Osteocyte (in vitro differentiated cells): ENCODE measurements around the gene SLC52A3. TPM values are rescaled to one million over a fixed set of nuclear protein-coding genes. Genes with fewer than 3 reads are reported as not detected.
"Not testable (repeated sequence)": the region's sequence is repeated elsewhere in the genome, so short reads cannot be mapped to it uniquely, and the experiment has no call there.

ENCODE experiments used
- DNase-seq: peaks from one replicate; pipeline ENCODE4 v3.0.0; 2021; ENCODE audit warnings: mixed read lengths; ENCODE audit not compliant: unreplicated experiment; ENCODE audit errors: extremely low spot score
- H3K27ac Mint-ChIP-seq: one replicate; pipeline ENCODE4 v1.8.0; 2021; ENCODE audit warnings: mild to moderate bottlenecking, mixed read lengths; ENCODE audit not compliant: unreplicated experiment
- H3K27me3 Mint-ChIP-seq: one replicate; pipeline ENCODE4 v1.8.0; 2021; ENCODE audit warnings: mixed read lengths; ENCODE audit not compliant: unreplicated experiment
- H3K36me3 Mint-ChIP-seq: one replicate; pipeline ENCODE4 v1.8.0; 2021; ENCODE audit warnings: mixed read lengths; ENCODE audit not compliant: unreplicated experiment
- H3K4me1 Mint-ChIP-seq: one replicate; pipeline ENCODE4 v1.8.0; 2021; ENCODE audit warnings: mixed read lengths; ENCODE audit not compliant: unreplicated experiment
- H3K4me3 Mint-ChIP-seq: one replicate; pipeline ENCODE4 v1.8.0; 2021; ENCODE audit warnings: mild to moderate bottlenecking, moderate library complexity, mixed read lengths; ENCODE audit not compliant: unreplicated experiment
- H3K9me3 Mint-ChIP-seq: one replicate; pipeline ENCODE4 v1.8.0; 2021; ENCODE audit warnings: mixed read lengths; ENCODE audit not compliant: unreplicated experiment
- total RNA-seq: library from RNA; stranded (reverse); gene quantifications from 2 replicates; pipeline ENCODE4 v1.2.1, GENCODE V29; 2021
- TF ChIP-seq, protein P1 (sequence below): fragments of 200-600 bp; sonication (generic); IDR thresholded peaks from 2 replicates; pipeline ENCODE4 v1.5.0; 2021; ENCODE audit warnings: antibody characterized with exemption, mild to moderate bottlenecking, moderate library complexity

Gene SLC52A3
- total RNA-seq, 1 donor from 2014 or later: not detected

DNA sequence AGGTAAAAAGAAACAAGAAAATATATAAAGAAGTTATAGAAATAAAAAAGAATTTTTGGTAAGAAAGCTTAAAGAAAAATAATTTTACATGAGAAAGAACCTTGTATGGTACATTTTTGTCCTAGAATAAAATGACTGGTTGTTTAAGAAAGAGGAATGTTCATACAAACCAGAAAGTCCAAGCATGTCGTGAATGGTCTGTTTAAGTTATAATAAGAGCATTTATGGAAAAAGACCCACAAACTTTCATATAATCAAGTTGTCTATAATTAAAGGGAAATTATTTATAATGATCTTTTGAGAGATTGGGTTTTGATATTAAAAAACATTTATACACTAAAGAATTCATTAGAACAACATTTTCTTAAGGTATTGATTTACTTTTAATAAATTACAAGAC lies 37.4 kb upstream of the SLC52A3 start:
- no peak overlapping the region for H3K27ac Mint-ChIP-seq
- no peak overlapping the region for H3K4me3 Mint-ChIP-seq
- no peak for DNase-seq
- H3K4me1 Mint-ChIP-seq: no peaks in the 10 kb centered on the region
- peaks cover 18% of the 10 kb centered on the region for H3K9me3 Mint-ChIP-seq
- H3K36me3 Mint-ChIP-seq: no peaks in the 10 kb centered on the region
- H3K27me3 Mint-ChIP-seq: no peaks in the 10 kb centered on the region
- TF ChIP-seq, protein P1, sequence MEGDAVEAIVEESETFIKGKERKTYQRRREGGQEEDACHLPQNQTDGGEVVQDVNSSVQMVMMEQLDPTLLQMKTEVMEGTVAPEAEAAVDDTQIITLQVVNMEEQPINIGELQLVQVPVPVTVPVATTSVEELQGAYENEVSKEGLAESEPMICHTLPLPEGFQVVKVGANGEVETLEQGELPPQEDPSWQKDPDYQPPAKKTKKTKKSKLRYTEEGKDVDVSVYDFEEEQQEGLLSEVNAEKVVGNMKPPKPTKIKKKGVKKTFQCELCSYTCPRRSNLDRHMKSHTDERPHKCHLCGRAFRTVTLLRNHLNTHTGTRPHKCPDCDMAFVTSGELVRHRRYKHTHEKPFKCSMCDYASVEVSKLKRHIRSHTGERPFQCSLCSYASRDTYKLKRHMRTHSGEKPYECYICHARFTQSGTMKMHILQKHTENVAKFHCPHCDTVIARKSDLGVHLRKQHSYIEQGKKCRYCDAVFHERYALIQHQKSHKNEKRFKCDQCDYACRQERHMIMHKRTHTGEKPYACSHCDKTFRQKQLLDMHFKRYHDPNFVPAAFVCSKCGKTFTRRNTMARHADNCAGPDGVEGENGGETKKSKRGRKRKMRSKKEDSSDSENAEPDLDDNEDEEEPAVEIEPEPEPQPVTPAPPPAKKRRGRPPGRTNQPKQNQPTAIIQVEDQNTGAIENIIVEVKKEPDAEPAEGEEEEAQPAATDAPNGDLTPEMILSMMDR: no peak

DNA sequence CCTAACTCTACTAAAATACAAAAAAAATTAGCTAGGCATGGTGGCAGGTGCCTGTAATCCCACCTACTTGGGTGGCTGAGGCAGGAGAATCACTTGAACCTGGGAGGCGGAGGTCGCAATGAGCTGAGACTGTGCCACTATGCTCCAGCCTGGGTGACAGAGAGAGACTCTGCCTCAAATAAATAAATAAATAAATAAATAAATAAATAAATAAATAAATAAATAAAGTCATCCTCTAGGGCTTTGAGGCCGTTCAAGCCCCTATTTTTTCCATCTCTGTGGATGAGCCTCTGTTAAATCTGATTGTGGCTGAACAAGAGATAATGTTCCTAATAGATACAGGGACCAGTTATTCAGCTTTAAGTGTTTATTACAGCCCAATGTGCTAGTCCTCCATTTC lies 33.4 kb upstream of the SLC52A3 start:
- DNase-seq: no peak
- no peaks in the 10 kb centered on the region for H3K4me1 Mint-ChIP-seq
- H3K27ac Mint-ChIP-seq: no peak overlapping the region
- TF ChIP-seq, protein P1: no peak
- H3K27me3 Mint-ChIP-seq: no peaks in the 10 kb centered on the region
- no peaks in the 10 kb centered on the region for H3K36me3 Mint-ChIP-seq
- no peak overlapping the region for H3K4me3 Mint-ChIP-seq
- peaks cover 18% of the 10 kb centered on the region for H3K9me3 Mint-ChIP-seq

GRCh38 chr20:800026-800425 lies 31.7 kb upstream of the SLC52A3 start:
- DNase-seq: peak; percentile 6
- not testable (repeated sequence) for H3K36me3 Mint-ChIP-seq, H3K27me3 Mint-ChIP-seq

GRCh38 chr20:798746-799145 lies 30.4 kb upstream of the SLC52A3 start:
- H3K27me3 Mint-ChIP-seq, H3K36me3 Mint-ChIP-seq, H3K4me3 Mint-ChIP-seq, H3K27ac Mint-ChIP-seq, H3K4me1 Mint-ChIP-seq, H3K9me3 Mint-ChIP-seq: not testable (repeated sequence)
- DNase-seq: peak; percentile 57

More at GRCh38 chr20:800026-800425, 31.7 kb upstream of the SLC52A3 start:
- not testable (repeated sequence) for H3K27ac Mint-ChIP-seq, H3K4me3 Mint-ChIP-seq, H3K4me1 Mint-ChIP-seq
- peaks cover 14% of the 10 kb centered on the region for H3K9me3 Mint-ChIP-seq

GRCh38 chr20:796921-797320 lies 28.6 kb upstream of the SLC52A3 start:
- Mint-ChIP-seq H3K4me1 (no peaks in the 10 kb centered on the region), H3K9me3 (peaks cover 2% of the 10 kb centered on the region), H3K27ac (no peak overlapping the region), H3K27me3 (no peaks in the 10 kb centered on the region), H3K36me3 (no peaks in the 10 kb centered on the region), H3K4me3 (no peak overlapping the region)
- peak; percentile 0 for DNase-seq
- TF ChIP-seq, protein P1: no peak

DNA sequence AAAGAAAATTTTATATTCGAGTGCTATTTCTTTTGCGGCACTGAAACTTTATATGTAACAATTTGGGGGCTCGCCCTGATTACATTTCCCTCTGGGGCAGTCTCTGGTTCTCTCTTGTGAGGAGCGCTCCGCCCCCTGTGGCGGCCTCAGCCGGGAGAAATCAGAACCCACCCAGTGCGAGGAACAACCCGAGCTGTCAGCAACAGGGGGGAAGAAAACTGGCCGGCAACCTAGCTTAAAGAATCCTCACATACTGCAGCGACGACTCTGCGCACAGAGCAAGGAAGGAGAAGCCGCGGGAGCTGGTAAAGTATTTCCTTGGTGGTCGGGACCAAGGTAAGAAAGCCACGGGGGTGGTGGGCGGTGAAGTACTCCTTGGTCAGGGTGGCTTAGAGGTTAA lies 23.9 kb upstream of the SLC52A3 start:
- Mint-ChIP-seq H3K27me3 (peaks cover 2% of the 10 kb centered on the region), H3K4me1 (no peaks in the 10 kb centered on the region), H3K36me3 (no peaks in the 10 kb centered on the region), H3K9me3 (peaks cover 5% of the 10 kb centered on the region), H3K4me3 (no peak overlapping the region), H3K27ac (no peak overlapping the region)
- peak; percentile 76 for DNase-seq
- TF ChIP-seq, protein P1: no peak
